HCT116 (cell line): ENCODE data around the gene NFATC1. TPM values are rescaled to one million over a fixed set of nuclear protein-coding genes. Genes with fewer than 3 reads are reported as not detected.

Experiments used
- ATAC-seq: fragments of 200-7000 bp; cut with Tn5 transposase; 2 replicates; pipeline ENCODE4 v1.9.1; 2020; ENCODE audit warnings: mild to moderate bottlenecking, moderate library complexity
- BruUV-seq: library from RNA; stranded (reverse); fragments of 400-500 nt; replicated peaks from 2 replicates; lab custom pipeline; 2021; lab: Mats Ljungman, UMichigan
- CTCF ChIA-PET: fragments of 300-600 bp; sonication (Branson Sonifier 250); formaldehyde crosslinking; loops from one replicate; lab custom pipeline; 2021; ENCODE audit warnings: antibody characterized with exemption; lab: Charles Lee
- POLR2A ChIA-PET: fragments of 300-600, 350-600 bp; sonication (Branson Sonifier 250); formaldehyde crosslinking; loops from one replicate; lab custom pipeline; 2021; ENCODE audit warnings: antibody characterized with exemption; lab: Charles Lee
- RAD21 ChIA-PET, 2 experiments: fragments of 300-600 bp; sonication (Branson Sonifier 250); formaldehyde crosslinking; loops; one replicate each; lab custom pipeline; 2023; ENCODE audit warnings: low total read pairs in 2 of 2; ENCODE audit not compliant: uncharacterized antibody in 2 of 2, unreplicated experiment in 2 of 2, low non-redundant PET in 1 of 2; lab: Charles Lee
- DNase-seq: peaks from one replicate; pipeline ENCODE4 v3.0.0-alpha.2; 2010; ENCODE audit warnings: low read depth, low spot score
- H2AFZ ChIP-seq: fragments of 200-600 bp; shearing (Covaris generic), sonication (generic); 2 replicates; pipeline ENCODE4 v1.6.1; 2017; ENCODE audit warnings: low read depth, mixed run types, mixed read lengths, antibody characterized with exemption, low read length; ENCODE audit not compliant: poor library complexity, severe bottlenecking
- H3K27ac ChIP-seq: 2 replicates; pipeline ENCODE4 v1.5.1; 2012; ENCODE audit warnings: low read depth, low read length
- H3K27me3 ChIP-seq: fragments of 200-600 bp; sonication (generic); 2 replicates; pipeline ENCODE4 v1.6.1; 2016; ENCODE audit warnings: mixed run types, low read length, mixed read lengths; ENCODE audit not compliant: insufficient read depth
- H3K36me3 ChIP-seq, 2 experiments: fragments of 200-500 bp in 1 of 2; fragments of 200-600 bp in 1 of 2; sonication (Bioruptor generic) in 1 of 2; sonication (generic) in 1 of 2; 2 replicates each; pipeline versions ENCODE4 v1.5.1 to v1.6.1; 2014 to 2016; ENCODE audit warnings: low read length in 2 of 2, inconsistent platforms in 1 of 2, mixed read lengths in 1 of 2, mixed run types in 1 of 2; ENCODE audit not compliant: insufficient read depth in 2 of 2, control insufficient read depth in 1 of 2
- H3K4me1 ChIP-seq, 2 experiments: fragments of 200-600 bp in 1 of 2; sonication (generic) in 1 of 2; 2 replicates each; pipeline versions ENCODE4 v1.5.1 to v1.6.1; 2012 to 2017; ENCODE audit warnings: low read length in 2 of 2, inconsistent platforms in 1 of 2, mild to moderate bottlenecking in 1 of 2, mixed read lengths in 1 of 2, mixed run types in 1 of 2, moderate library complexity in 1 of 2; ENCODE audit not compliant: insufficient read depth in 2 of 2, control insufficient read depth in 1 of 2
- H3K4me2 ChIP-seq: fragments of 200-600 bp; sonication (generic); 2 replicates; pipeline ENCODE4 v1.6.1; 2017; ENCODE audit warnings: mixed run types, low read length, mixed read lengths
- H3K4me3 ChIP-seq, 2 experiments: fragments of 200-600 bp in 1 of 2; sonication (generic) in 1 of 2; replicated peaks in 1 of 2; 2 replicates each; pipeline ENCODE4 v1.5.1; 2011 to 2016; ENCODE audit warnings: low read length in 2 of 2, control low read depth in 1 of 2, low read depth in 1 of 2, mild to moderate bottlenecking in 1 of 2, mixed read lengths in 1 of 2, mixed run types in 1 of 2
- H3K79me2 ChIP-seq: fragments of 200-600 bp; sonication (generic); 2 replicates; pipeline ENCODE4 v1.6.1; 2017; ENCODE audit warnings: mild to moderate bottlenecking, mixed run types, low read length, moderate library complexity, mixed read lengths; ENCODE audit not compliant: insufficient read depth
- H3K9ac ChIP-seq: fragments of 200-600 bp; sonication (generic); 2 replicates; pipeline ENCODE4 v1.6.1; 2016; ENCODE audit warnings: low read length, mixed read lengths
- H3K9me2 ChIP-seq: fragments of 200-600 bp; sonication (generic), shearing (Covaris generic); 2 replicates; pipeline ENCODE4 v1.6.1; 2017; ENCODE audit warnings: mixed run types, mild to moderate bottlenecking, moderate library complexity; ENCODE audit not compliant: insufficient read depth
- H3K9me3 ChIP-seq, 2 experiments: fragments of 200-500 bp in 1 of 2; fragments of 200-600 bp in 1 of 2; sonication (Bioruptor generic) in 1 of 2; sonication (generic) in 1 of 2; 2 replicates each; pipeline ENCODE4 v1.6.1; 2014 to 2017; ENCODE audit warnings: low read length in 2 of 2, mixed read lengths in 2 of 2, inconsistent platforms in 1 of 2, low read depth in 1 of 2, mild to moderate bottlenecking in 1 of 2, mixed run types in 1 of 2, moderate library complexity in 1 of 2; ENCODE audit not compliant: control insufficient read depth in 1 of 2, insufficient read depth in 1 of 2
- H4K20me1 ChIP-seq: fragments of 200-600 bp; sonication (generic), shearing (Covaris generic); 2 replicates; pipeline ENCODE4 v1.6.1; 2017; ENCODE audit warnings: mixed run types, mild to moderate bottlenecking, moderate library complexity; ENCODE audit not compliant: insufficient read depth
- CEBPB ChIP-seq: IDR thresholded peaks from 2 replicates; pipeline ENCODE4 v1.6.1; 2012; ENCODE audit warnings: low read depth
- EGR1 ChIP-seq: IDR thresholded peaks from 2 replicates; pipeline ENCODE4 v1.6.1; 2012; ENCODE audit warnings: low read depth
- ELF1 ChIP-seq: IDR thresholded peaks from 2 replicates; pipeline ENCODE4 v1.6.1; 2012; ENCODE audit warnings: low read depth, borderline replicate concordance
- EZH2 ChIP-seq: fragments of 200-600 bp; sonication (generic); IDR thresholded peaks from 2 replicates; pipeline ENCODE4 v1.6.1; 2017; ENCODE audit warnings: antibody characterized with exemption, mixed run types
- JUND ChIP-seq: IDR thresholded peaks from 2 replicates; pipeline ENCODE4 v1.6.1; 2012
- POLR2A ChIP-seq: IDR thresholded peaks from 2 replicates; pipeline ENCODE4 v1.7.0; 2011; ENCODE audit warnings: borderline replicate concordance; ENCODE audit not compliant: insufficient read depth, insufficient read length; ENCODE audit errors: extremely low read depth
- POLR2AphosphoS5 ChIP-seq: IDR thresholded peaks from 2 replicates; pipeline ENCODE4 v1.6.1; 2011; ENCODE audit warnings: mild to moderate bottlenecking, low read depth, low read length, moderate library complexity
- REST ChIP-seq: IDR thresholded peaks from 2 replicates; pipeline ENCODE4 v1.6.1; 2012; ENCODE audit warnings: low read depth
- SIN3A ChIP-seq: IDR thresholded peaks from 2 replicates; pipeline ENCODE4 v1.6.1; 2012; ENCODE audit warnings: low read depth
- TCF7L2 ChIP-seq: IDR thresholded peaks from 2 replicates; pipeline ENCODE4 v1.7.0; 2011; ENCODE audit warnings: borderline replicate concordance, inconsistent platforms; ENCODE audit not compliant: insufficient read depth, insufficient read length; ENCODE audit errors: extremely low read depth
- ZBTB33 ChIP-seq: IDR thresholded peaks from 2 replicates; pipeline ENCODE4 v1.6.1; 2011; ENCODE audit warnings: mild to moderate bottlenecking, low read length, moderate library complexity; ENCODE audit not compliant: insufficient replicate concordance; ENCODE audit errors: extremely low read depth
- ZNF274 ChIP-seq: fragments of 200-500 bp; sonication (Bioruptor generic); IDR thresholded peaks from 2 replicates; pipeline ENCODE4 v1.6.1; 2014; ENCODE audit warnings: mild to moderate bottlenecking, low read depth, low read length, inconsistent platforms
- intact Hi-C: fragments of 100-400 bp; cut with micrococcal nuclease; formaldehyde crosslinking; loops from 2 replicates; pipeline ENCODE4 v1.10.0; 2022
- total RNA-seq: library from RNA; stranded (reverse); gene quantifications from one replicate; pipeline ENCODE4 v1.2.1, GENCODE V29; 2021; ENCODE audit not compliant: unreplicated experiment

Gene NFATC1
- total RNA-seq, 1 experiment from 2014 or later = 20.8 TPM

- Histone ChIP-seq H3K9ac (no peak overlapping the region), H3K9me3 (no peaks in the 10 kb centered on the region), H3K79me2 (no peaks in the 10 kb centered on the region), H3K36me3 (no peaks in the 10 kb centered on the region), H4K20me1 (no peaks in the 10 kb centered on the region), H3K9me2 (no peaks in the 10 kb centered on the region), H3K4me2 (no peak overlapping the region), H2AFZ (no peak overlapping the region), H3K4me1 (no peaks in the 10 kb centered on the region), H3K27me3 (no peaks in the 10 kb centered on the region), H3K27ac (no peak overlapping the region), H3K4me3 (no peak overlapping the region)
- no TSS peak for BruUV-seq
- intact Hi-C loops = loop anchor here (1.0 to 2.0 kb wide), 2 partner anchors 116 to 147 kb away; no protein-coding TSS in a partner anchor
- TF ChIP-seq EGR1 (no peak), POLR2A (no peak), JUND (no peak), TCF7L2 (no peak), SIN3A (no peak), POLR2AphosphoS5 (no peak), REST (no peak), ELF1 (no peak), ZBTB33 (no peak), ZNF274 (no peak), EZH2 (no peak), CEBPB (no peak)
- no peak for ATAC-seq
- DNase-seq = no peak
- ChIA-PET POLR2A (no interaction called here), CTCF (interaction anchor here (1.1 kb wide), 1 partner anchor 148 kb away, joined by 4 read pairs; no protein-coding TSS in a partner anchor), RAD21 (no interaction called here)
Measured at GRCh38 chr18:79528316-79528695, 132.6 kb downstream of the NFATC1 start.
